Activated naive CD4-positive, alpha-beta T cell treated with anti-CD3 and anti-CD28 coated beads, Interleukin-2, amount 50 U/mL, for 16 hours (primary cell): ENCODE results near the gene COL13A1.

Source experiments
- DNase-seq: peaks from one replicate; pipeline ENCODE4 v3.0.0-alpha.2; 2020

Gene COL13A1

DNA sequence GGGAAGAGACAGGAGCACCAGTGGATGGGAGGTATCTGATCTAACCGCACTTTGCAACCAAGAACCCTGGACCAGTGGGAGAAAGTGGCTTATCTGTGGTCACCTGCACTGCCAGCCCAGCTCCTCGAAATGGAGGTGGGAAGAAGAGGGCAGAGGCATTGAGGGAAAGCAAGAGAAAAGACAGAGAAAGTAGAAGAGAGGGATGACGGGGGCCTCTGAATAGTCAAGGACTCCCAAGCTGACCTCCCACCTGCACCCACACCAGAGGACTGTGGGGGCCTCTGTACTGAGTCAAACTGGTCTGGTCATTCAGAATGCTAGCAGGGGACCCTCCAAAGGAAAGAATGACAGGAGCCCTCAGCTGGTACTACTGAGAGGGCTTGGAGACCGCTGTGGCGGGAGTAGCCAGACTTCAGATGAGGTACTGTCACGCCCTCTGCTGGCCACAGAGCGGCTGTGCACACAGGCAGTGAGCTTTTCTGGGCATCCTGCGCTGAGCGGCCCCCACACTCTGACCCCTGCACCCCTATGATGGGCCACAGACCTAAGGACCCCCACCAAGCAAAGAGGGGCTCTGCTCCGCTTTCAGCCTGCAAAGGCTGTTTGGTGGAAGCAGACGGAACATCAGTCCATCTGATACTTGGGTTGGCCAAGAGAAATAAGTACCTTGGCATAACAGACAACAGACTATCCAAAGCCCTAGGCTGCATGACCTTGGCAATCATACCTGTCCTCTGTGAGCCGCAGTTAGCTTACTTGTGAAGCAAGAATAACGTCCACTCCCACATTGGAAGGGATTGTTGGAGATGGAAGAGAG, 112.9 kb downstream of the COL13A1 start:
- peak; percentile 48 for DNase-seq

DNA sequence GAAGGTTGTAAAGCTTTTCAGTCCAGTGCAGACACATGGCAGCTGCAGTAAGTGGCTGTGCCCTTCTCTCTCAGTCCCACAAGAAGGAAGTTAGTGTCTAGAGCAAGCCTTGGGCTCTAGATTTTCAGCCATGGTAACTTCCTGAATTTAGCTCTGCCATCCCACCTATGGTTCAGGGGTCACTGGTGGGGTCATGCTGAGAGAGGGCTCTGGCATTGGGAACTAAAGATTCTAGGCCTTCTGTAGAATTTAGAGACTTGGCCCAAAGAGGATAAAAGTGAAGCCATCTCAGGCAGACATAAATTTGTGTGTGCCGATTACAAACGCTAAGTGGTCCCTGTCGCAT, 113.5 kb downstream of the COL13A1 start:
- no peak for DNase-seq

DNA sequence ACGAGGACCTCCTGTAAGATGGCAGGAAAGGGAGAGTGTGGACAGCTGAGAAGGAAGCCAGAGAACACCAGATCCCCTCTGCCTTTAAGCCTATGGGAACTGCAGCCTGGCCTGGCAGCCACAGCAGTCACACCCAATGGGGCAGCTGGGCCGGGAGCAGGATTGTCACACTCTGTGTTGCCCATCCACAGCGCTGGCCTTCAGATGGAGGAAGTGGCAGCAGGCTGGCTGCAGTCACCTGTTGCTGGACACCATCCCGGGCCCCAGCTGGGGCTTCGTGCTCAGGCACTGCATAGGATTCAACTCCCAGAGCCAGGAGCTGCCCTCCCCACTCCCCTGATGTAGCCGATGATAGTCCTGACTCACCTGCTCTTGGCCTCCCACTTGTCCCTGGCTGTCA, 114.4 kb downstream of the COL13A1 start:
- no peak for DNase-seq

DNA sequence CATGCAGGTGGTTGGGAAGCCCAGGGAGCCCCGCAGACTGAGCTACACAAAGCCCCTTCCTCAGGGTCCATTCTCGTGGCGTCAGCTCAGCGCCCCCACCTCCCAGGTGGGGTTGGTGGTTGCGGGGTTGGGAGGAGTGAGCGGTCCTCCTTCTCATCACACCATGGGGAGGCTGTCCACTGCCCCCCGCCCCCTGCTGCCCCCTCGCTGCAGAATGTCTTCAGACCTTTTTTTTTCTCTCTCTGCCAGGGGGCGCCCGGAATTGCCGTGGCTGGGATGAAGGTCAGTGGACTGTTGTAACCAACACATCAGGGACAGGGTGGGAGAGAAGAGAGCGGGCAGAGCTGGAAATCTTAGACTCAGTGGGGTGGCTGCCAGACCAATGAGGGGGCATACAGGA, 116.3 kb downstream of the COL13A1 start:
- no peak for DNase-seq

DNA sequence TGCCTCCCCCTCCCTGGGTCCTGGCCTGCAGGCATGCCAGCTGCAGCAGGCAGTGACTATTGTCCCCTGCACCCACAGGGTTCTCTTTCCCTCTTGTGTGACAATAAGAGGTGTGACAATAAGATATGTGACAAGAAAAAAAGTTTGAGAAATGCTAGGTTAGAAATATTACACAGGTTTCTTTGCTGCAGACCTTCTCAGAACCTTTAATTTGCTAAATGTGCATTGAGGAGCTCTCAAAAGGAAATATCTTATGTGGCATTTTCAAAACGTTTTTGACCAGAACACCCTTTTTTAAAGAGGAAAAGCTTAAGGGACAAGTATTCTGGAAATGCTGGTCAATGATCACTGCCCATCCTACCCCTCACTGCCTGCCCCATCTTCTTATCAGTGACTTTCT, 117.5 kb downstream of the COL13A1 start:
- no peak for DNase-seq

DNA sequence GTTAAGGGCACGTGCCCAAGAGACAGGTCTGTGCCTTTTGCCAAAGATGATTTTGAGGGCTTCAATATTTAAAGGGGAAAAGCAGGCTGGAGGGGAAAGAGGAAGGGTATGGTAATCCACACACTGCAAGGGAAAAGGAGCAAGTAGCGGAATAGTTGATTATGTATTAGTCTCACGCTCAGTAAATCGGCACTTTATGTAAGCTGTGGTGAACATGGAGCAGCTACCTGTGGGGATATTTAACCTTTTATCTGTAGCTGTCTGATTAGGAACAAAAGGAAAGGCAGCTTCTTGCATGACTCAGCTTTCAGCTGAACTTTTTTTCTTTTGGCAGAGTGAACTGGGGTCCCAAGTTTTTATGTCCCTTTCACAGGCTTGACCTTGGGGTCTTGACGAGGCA, 123.4 kb downstream of the COL13A1 start:
- no peak for DNase-seq

DNA sequence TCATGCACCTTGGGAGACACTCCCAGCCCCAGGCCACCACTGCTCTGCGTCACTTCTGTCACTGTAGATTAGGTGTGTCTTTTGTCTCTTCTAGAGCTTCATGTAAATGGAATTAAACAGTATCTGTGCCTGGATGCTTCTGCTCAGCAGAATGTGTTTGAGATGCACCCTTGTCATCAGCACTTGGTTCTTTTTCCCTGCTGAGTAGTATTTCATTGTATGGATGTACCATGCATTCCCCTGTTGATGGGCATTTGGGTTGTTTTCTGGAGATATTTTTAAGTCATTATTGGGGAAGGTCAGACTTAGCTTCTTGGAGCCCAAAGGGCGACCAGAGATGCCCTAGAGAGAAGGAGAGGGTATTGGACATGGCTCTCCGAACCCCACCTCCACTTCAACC, 126.6 kb downstream of the COL13A1 start:
- no peak for DNase-seq

DNA sequence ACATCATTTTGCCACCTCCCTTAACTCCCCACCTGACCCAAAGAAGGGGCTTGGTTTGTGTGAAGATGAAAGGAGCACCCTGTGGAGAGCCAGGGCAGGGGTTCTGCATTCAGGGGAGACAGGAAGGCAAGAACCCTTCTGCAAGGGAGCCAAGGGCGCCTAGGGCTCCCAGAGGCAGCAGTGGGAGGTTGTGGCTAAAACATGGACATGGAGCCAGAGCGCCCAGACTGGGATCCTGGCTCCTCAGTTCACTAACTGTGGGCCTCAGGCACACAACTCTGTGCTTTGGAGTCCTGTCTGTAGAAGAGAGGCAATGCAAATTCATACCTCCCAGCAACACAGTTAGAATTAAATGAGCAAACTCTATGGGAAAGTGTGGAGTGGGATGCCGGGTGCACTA, 127.9 kb downstream of the COL13A1 start:
- no peak for DNase-seq

DNA sequence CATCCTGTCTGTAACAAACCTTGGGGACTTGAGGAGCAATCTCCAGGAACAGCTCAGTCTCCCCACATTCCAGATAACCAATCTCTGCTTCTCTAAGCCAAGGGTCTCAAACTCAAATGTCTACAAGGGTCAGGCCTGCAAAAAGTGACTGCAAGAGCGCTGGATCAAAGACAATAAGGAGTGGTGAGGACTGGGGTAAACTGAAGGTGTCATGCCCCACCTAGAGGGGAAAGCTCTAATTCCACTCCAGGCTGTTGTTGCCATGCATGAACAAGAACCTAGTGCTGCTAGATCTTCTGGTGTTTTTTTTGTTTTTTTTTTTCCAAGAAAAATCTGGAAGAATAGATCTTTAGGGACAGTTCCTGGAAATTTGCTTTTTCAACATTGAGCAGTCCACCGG, 133.1 kb downstream of the COL13A1 start:
- DNase-seq, result no peak

DNA sequence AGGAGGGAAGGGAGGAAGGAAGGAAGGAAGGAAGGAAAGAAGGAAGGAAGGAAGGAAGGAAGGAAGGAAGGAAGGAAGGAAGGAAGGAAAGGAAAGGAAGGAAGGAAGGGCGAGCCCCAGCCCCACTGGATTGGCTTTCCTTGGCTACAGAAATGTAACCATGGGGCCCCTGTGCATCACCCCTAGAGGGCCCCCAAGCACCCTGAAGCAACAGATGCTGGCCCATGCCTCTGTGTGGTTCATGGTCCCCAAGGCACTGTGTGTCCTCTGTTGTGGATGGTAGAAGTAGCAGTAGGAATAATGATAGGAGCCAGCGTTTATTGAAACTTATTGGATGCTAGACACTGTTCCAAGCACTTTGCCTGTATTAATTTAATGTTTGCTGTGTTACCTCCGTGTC, 134.4 kb downstream of the COL13A1 start:
- no peak for DNase-seq

DNA sequence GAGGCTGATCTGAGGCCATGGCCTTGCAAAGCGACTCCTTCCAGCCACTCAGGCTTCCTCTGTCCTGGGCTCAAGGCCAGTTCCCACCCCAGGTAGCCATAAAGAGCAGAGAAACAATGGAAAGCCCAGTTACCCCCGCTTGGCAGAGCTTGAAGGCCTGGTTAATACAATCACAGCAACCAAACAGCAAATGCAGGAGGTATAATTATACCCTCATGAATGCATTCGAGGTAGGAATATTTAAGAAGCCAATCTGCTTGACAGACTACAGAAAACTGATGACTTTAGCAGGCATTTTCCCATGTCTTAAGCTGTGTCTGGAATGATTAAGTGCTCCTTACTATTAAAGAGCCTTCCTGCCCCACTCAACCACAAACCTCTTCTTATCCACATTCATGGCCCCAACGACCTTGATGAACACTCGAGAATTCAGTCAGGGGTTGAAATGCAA, 136.9 kb downstream of the COL13A1 start:
- no peak for DNase-seq

DNA sequence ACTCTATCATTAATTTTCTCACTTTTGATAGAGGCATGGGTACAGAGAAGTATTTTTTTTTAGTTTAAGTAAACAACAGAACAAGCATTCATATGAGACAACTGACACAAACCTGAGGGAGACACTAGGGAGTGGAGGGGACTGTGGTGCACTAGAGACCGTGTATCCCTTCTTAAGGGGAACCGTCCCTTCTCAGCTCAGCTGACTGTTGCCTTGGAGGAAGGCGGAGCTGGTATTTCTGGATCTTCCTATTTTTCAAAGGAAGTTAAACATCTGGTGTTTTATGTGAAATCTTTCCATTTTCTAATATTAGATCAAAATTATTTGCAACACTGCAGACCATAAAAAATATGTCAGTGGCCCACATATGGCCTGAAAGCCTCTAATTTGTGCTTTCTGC, 137.4 kb downstream of the COL13A1 start:
- DNase-seq, result no peak

DNA sequence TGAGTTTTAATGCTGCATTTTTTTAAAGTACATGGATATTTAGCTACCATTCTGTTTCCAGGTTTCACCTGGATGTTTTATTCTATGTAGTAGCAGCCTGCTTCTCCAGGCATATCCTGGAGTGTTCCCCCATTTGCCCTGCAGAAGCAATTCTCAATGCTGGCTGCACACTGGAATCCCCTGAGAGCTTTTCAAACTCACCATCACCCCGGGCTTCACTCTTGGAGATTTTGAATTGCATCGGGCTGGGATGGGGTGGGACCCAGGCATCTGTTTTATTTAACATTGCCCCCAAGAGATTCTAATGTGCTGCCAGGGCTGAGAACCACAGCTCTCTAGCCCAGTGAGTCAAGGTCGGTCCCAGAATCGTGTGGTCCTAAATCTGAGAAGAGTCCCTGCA, 137.8 kb downstream of the COL13A1 start:
- no peak for DNase-seq

DNA sequence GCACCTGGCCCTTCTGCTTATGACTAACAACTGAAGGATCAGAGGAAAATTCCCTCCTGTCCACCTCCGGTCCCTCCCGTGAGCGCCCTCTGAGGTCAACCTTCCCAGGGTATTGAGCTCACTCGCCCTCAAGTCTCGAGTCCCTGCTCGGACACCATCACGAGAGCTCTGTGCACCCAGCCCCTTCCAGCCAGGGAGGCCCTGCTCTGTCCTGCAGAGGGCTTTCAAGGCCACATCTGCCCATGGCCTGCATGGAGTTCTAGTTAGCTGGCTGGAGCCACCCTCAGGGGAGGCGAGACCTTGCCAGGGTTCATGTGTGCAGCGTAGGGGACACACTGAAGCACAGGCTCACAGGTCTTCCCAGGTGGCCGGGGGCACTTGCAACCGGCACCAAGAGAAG, 140.0 kb downstream of the COL13A1 start:
- no peak for DNase-seq

DNA sequence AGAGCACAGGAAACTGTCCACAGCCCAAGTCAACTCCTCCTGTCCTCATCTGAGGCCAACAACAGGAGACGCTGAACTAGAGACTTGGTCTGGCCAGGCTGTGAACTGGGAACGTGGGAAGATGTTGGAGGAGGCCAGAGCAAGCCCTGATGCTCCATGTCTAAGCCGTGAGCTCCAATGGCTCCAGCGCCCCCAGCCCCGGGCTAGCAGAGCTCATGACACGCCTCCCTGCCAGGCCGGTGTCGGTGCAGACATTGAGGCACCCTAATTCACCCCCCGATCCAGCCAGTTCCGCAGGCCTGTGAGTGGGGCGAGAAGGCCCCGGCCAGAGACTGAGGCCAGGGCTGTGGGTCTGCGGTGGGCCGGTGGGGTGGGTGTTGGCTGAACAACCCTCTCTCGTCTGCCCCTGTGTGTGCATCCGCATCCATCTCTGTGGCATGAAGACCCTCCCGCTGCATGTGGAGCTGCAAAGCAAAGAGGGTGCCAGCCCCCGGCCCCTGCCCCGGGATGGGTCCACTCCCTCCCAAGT, 141.7 kb downstream of the COL13A1 start:
- DNase-seq, result no peak

DNA sequence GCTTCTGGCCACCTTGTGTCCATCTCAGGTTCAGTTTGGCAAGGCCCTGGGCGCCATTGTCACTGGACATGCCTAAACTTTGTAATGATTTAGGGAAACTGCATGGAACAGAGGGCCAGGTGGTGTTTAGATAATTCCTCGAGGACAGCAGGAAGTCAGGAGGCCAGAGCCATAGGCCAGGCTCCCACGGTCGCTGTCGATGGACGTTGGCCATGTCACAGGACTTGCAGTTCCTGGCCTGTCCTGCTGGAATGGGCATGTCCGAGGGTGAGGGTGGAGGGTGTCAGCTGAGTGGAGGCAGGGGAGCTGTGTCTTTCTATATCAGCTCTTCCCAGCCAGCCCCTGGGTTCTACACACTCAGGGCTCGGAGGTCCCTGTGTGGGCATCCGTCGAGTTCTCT, 143.1 kb downstream of the COL13A1 start:
- no peak for DNase-seq

DNA sequence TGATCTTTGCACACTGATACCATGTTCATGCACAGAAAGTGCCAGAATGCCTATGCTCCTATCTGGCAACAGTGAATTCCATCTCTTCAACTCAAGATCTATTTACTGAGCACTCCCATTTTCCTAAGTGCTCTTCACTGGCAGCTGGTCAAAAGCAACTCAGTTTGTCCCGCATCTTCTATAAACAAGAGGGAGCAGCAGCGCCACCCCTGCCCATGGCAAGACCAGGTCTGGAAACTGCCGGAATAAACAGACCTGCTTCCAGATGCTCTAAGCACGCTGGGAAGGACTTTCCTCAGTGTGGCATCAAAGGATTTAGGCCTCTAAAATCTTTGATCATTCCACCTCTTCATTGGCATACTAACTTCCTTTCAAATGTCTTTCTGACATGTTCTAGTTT, 146.6 kb downstream of the COL13A1 start:
- no peak for DNase-seq

DNA sequence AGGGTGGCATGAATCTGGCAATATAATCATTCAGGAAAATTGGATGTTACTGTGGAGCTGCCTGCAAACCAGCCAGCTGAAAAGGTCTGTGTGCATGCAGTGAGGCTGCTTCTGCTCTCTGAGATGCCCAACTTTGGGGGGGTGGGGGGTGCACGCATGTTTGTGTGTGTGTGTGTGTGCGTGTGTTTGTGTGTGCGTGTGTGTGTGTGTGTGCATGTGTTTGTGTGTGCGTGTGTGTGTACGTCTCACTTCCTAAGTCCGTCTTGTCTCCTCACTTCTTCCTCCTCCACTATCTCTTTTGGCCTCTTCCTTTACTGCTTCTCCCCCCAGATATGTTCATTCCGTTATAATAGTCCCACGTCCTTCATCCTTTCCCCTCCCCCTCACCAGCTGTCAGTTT, 148.1 kb downstream of the COL13A1 start:
- no peak for DNase-seq

DNA sequence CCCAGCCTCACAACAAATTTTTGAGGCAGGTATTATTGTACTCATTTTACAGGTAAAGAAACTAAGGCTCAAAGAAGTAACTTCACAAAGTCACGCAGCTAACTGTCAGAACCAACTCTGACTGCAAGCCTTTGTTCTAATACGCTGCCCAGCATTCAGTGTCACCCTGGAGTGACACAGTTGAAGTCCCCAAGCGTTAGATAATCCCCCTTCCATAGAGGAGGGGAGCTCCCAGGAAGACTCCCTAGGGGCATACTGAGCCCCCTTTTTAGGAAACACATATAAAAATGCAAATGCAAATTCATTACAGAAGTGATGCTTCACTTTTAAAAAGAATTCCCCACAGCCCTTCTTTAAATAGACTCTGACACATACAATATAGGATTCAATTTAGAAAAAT, 150.0 kb downstream of the COL13A1 start:
- DNase-seq, result no peak

DNA sequence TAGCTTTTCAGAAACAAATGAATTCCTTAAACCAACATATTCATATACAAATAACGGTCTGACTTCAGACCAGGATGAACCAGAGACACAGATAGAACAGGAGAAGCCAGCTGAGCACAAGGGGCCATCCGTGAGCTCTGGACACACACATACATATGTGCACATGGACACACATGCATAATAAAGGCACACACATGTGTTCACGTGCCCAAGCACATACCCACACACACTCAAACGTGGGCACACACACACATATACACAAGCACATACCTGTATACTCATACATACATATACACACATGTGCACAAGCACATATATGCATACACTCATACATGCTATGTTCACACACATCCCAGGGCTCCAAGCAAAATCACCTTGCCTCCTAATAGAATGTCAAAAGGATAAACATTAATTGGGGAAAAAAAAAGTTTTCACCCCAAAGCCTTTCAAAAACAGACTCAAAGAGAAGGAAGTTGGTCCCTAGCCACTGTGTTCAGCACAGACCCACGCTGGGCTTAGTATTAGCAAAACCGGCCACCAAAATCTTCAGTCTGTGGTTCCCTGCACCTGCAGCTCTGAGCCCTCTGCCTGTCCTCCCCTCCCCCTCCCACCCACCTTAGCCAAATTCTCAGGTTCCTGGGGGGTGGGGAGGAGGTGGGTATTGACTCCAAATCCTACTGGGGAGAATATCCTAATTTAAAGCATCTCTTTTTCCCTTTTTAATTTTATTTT, 150.5 kb downstream of the COL13A1 start:
- DNase-seq, result no peak

DNA sequence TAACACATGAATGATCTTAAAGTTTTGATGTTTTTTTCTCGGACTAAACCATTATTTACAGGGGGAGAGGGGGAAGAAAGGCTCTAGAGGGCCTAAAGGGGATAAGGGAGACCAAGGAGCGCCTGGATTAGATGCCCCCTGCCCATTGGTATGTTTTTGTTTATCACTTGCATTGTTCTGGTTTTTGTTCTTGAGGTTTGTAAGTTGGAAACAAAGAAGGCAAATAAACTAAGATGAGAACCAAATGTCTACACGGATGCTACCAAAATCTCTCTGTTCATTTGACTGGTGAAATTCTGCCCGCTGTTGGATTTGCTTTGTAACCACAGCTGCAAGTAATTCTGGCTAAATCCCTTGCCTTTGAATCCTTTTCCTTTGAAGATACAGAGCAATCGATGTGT, 151.1 kb downstream of the COL13A1 start:
- DNase-seq, result no peak

DNA sequence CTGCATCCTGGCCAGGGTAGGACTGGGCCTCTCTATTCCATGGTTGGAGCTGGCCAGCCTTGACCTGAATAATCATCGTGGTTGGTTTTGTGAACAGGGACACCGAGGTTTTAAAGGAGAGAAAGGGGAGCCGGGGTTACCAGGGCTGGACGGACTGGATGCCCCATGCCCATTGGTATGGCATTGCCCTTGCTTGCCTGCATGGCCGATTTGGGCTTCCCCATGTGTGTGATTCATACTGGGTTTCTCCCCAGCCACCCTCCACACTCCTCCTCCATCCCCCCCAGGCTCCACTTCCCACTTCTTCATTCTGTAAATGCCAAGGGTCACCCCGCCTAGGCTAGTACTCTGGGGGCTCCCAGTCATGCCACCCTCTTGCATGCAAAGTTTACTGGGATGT, 152.1 kb downstream of the COL13A1 start:
- DNase-seq, result no peak

DNA sequence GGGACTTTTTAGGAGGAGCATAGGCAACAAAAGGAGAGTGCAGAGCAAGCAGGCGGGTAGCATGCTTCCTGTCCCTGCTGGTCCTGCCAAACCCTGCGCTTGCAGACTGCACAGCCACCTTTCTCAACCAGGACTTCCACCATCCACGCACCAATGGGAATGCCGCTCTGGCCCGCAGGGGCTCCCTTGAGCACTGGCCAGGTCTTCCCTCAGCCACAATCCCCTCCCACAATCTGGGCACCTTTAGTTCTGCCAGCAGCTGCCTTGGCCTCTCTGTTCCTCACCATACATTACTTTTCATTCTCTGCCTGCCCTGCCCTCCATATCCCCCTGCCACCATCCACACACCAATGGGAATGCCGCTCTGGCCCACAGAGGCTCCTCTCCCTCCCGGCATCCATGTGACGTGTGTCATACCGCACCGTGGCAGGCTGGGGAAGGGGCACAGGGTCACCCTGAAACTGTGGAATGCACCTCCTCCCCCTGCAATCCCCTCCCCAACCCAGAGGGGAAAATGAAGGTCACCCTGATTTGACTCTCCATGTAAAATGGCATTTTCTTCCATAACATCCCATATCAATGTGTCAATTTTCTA, 153.6 kb downstream of the COL13A1 start:
- no peak for DNase-seq
